ENCODE data around the gene GPR141.
"Not testable (repeated sequence)": the region's sequence is repeated elsewhere in the genome, so short reads cannot be mapped to it uniquely, and the experiment has no call there.

Gene GPR141

DNA sequence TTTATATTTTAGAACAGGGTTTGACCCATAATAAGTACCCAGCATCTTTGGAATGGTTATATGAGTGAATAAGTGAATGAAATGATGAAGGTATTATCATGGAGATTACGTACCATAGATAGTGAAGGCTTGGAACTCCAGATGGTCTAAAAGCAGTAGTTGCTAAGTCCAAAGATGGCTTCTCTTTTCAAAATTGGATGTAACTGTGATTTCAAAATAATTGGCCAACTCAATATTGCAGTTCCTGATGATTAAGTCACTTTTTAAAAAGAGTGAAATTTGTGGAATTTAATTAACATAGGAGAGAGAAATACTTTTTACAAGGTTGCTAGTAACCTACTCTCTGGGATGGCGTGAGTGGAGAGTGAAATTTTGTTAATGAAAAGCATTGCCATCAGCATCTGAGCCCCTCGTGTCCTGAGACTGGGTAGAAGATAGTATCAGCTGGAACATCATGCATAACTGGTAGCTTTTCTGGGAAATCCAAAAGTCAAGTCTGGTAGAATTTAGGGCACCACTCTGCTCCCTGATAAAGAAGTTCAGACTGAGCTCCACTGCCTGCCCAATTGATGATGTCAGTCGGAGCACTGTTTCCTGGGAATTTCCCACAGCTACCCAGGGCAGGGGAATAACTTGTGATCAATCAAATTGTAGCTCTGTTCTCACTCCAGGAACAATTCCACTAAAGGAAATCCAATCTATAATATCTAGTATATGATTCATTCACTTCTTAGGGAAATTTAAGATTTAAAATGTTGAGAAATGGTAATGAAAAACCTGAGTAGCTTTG is 3.2 kb downstream of the GPR141 start:
- DNase-seq (ENCODE audit: low read depth in 2 of 2) = no peak

DNA sequence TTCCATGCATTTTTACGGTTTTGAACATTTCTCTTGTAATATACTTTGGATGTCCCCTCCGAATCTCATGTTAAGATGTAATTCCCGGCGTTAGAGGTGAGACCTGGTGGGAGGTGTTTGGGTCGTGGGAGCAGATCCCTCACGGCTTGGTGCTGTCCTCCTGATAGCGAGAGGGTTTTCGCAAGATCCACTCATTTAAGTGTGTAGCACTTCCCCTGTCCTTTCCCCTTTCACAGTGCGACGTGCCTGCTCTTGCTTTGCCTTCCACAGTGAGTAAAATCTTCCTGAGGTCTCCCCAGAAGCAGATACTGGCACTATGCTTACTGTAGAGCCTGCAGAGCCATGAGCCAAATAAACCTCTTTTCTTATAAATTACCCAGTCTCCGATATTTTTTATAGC is 6.6 kb downstream of the GPR141 start:
- DNase-seq (ENCODE audit: low read depth in 2 of 2) = no peak

DNA sequence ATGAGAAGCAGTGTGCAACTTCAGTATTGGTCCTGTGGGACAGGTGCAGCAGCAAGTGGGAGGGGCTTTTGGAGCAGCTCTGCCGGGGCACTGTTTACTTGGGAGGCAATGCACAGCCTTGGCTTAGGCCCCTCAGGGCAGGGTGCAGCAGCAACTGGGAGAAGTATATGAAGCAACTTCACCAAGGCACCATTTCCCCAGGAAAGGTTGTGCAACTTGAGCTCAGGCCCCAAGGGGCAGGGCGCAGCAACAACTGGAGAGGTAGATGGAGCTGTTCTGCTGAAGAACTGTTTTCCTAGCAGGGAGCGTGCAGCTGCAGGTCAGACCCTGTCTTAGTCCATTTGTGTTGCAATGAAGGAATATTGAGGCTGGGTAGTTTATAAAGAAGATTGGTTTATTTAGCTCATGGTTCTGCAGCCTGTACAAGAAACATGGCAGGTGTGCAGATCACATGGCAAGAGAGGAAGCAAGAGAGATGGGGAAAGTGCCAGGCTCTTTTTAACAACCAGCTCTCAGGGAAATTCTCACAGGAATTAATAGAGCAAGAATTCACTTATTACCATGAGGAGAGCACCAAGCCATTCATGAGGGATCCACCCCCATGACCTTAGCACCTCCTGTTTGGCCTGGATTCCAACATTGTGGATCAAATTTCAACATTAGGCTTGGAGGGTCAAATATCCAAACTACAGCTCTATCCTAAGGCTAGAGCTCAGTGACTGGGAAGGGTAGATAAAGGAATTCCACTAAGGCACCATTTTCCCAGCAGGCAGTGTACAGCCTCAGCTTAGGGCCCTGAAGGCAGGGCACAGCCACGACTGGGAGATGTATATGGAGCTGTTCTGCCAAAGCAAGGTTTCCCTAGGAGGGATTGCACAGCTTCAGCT is 10.9 kb downstream of the GPR141 start:
- no peak for DNase-seq (ENCODE audit: low read depth in 2 of 2)

DNA sequence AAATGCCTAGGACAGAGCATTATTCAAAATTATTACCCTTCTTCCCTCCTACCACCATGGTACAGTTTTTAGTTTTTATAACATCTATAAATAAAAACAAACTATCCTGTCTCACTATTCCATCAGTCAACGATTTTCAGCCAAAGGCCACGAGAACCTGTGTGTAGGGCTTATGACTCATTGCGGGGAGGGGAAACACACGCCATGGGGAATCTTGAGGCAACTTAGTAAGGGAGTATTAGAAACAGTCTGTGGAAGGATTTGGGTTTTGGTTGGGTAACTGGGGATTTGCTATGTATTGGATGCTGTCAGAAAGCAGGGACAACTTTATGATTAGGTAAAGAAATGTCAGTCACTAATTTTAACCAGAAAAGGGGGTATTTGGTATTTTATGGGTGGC is 14.7 kb downstream of the GPR141 start:
- DNase-seq (ENCODE audit: low read depth in 2 of 2) = no peak

DNA sequence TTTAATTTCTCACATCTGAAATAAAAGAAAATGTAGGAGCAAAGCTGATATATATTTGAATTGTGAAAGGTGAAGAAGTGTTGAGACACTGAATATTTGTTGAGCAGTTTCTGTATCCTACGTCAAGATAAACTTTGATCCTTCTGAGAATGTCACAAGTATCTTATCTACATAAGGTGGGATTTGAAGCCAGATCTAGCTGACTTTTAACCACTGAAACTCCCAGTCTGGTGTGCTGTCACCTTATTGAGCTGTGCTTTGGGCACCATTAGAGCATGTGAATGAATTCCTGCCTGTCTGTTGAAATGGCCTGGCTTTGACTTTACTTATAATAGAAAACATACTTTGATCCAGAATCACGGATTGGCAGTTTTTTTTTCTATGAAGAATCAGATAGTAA is 15.2 kb downstream of the GPR141 start:
- no peak for DNase-seq (ENCODE audit: low read depth in 2 of 2)

DNA sequence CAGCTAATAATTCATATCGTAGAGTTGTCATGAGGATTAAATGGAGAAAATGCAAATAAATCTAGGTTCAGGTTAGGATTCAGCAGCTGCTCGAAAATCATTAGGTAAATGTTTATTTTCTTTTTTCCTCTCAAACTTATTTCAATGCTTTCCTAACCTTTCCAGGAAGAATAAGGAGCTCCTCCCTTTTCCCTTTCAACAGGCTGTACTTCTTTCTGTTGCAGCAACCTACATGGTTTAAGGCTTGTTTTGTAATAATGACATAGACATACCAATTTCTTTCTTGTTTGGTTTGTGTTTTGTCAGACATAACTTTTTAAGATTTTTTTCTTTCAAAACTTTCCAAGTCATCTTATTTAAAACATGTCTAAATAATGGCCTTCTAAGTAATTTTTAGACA is 18.2 kb downstream of the GPR141 start:
- no peak for DNase-seq (ENCODE audit: low read depth in 2 of 2)

DNA sequence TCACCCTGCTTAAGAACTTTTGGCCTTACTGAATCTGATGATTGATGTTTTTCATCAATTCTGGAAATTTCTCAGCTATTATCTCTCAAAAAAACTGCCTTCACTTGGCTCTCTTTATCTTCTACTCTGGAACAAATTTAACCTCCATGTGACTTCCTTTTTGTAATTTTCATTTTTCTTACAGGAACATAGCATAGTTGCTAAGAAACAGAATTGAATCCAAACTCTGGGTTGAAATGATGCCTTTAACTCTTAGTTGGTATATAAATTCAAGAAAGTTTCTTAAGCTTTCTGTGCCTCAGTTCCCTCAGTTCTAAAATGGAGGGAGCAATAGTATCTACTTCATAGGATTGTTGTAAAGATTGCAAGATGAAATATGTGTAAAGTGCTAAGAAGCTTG is 19.8 kb downstream of the GPR141 start:
- DNase-seq (ENCODE audit: low read depth in 2 of 2) = no peak

DNA sequence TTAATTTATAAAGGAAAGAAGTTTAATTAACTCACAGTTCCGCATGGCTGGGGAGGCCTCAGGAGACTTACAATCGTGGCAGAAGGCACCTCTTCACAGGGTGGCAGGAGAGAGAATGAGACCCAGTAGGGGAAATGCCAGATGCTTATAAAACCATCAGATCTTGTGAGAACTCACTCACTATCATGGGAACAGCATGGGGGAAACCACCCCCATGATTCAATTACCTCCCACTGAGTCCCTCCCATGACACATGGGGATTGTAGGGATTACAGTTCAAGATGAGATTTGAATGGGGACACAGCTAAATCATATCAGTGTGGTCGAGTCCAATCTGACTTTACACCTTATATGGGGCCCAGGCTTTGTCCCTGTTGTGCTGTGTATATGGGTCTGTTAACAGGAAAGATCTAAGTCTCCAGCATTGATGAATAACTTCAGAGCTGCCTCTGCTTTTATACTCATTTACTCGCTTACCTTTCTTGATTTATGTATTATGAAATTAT is 20.8 kb downstream of the GPR141 start:
- not testable (repeated sequence) for DNase-seq (ENCODE audit: low read depth in 2 of 2)

DNA sequence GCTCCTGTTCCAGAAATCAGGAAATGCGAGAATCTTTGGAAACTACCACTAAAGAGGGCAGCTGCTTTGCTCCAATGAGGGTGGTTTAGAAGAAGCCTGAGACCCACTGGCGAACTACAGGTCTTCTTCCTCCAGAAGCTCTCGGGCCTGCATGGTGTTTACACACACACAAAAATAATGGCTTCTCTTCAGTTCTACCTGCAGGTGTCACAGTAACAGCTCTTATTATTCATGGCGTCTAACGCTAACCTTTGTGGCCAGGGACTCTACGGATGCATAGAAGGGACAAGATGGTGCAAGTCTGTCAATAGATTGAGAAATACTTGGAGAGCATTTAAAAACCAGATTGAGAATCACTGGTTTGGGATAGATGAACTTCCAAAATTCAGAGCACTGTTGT is 22.4 kb downstream of the GPR141 start:
- no peak for DNase-seq (ENCODE audit: low read depth in 2 of 2)

DNA sequence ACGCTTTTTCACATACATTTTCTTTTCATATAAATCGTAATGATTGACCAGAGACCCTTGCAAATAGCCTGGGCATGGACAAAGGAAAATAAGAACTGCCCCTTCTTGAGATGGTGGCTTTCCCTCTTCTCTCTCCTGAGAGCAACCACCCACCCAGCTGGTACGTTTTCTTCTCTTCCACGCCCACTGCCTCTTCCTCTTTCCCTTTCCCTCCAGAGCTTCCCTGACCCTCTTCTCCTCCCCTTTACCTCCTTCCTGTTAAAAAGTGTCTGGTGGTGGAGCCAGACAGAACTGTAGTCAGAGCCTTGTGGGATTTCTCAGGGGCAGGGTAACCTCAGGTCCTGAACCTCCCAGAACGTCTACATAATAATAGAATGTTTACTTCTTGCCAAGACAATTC is 23.2 kb downstream of the GPR141 start:
- DNase-seq (ENCODE audit: low read depth in 2 of 2) = no peak

DNA sequence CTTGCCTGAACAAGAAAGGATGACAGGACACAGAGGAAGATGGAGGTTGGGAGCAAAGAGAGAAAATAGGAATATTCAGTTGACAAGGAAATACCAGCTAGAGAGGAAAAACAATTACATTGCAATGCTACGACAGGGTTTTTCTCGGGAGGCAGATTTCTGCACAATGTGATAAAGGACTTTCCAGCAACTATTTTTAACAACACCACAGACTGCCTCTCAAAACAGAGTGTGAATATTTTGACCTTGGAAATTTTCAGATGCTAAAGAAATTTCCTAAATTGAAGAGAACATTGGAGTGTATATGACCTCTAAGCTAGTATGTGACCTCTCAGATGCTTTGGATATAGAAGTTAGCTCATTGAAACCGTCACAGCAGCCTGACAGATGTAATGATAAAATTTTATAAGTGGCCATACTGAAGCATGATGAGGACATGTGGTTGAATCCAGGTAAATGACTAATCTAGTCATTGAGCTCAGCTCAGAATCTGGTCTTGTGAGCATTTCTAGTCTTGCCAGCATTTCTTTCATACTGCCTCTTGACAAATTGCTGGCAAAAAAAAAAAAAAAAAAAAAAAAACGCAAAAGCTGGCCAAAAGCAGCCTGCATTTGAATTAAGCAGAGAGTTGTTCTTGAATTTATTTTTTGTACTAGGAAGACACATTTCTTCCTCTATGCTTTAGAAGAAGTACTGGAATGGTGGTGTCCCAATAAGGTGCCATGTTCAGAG is 24.4 kb downstream of the GPR141 start:
- DNase-seq (ENCODE audit: low read depth in 2 of 2) = no peak

DNA sequence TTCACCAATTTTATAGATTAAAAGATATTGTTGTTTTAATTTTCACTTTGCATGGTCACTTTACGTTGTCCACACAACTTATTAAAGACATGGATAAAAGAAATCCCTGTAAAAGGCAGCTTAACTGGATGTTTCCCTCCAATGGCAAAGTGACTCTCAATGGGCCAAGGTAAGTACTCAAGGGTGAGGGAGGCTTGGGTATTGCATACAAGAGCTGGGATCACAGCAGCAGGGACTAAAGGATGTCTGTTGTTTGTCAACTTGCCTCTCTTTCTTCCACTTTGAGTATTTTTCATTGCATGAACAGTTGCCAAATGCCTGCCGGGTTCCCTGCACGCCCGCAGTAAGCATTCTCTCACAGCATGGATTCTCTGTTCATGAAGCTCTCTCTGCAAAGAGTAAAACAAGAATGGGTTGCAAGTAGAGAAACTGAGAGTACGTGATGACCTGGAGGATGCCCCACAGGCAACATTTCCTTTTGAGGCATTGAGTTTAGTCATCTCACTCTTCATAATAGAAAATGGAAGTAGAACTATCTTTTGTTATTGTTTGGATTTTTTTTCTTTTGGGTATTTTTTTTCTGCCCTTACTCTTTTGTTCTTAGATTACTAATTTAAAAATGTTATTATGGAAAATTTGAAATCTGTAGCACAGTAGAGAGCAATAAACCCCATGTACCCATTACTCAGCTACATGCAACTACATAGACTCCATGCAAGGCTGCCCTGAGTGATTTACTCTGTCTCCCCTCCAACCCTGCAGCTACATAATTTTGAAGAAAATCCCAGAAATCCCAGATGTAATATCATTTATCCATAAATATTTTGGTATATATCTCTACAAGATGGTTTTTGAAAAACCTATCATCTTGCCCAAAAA is 26.3 kb downstream of the GPR141 start:
- DNase-seq (ENCODE audit: low read depth in 2 of 2) = no peak

DNA sequence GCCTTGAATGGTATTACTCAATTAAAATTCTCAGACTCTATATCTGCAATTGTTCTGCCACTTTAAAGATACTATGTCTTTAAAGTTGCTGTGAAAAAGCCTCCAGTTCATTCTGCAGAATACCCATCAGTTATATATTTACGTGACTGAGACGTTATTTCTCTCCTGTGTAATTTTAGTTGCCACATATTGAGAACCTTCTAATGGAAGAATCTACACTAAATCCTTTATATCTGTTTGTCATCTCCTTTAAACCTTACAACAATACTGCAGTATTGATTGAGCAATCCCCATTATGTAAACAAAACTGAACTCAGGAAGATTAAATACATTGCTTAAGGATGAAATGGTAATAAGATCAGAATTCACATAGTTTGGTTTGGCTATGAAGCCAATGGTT is 30.0 kb downstream of the GPR141 start:
- no peak for DNase-seq (ENCODE audit: low read depth in 2 of 2)

DNA sequence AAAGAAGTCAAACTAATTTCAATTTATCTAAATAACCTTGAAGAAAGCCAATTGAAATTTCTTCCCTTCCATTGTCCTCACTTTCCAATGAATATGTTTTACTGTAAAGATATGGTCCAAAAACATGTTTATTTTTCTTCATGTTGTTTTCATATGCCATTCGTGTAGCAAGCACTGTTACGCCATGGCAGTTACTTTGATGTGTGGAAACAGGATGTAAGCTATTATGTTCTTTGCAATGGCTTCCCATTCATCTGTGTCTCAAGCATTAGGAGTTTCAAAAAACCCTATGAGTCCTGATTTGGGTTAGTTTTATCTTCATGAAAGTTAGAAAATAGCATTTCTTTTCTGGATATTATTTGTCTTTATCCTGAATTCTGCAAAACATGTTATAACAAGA is 31.0 kb downstream of the GPR141 start:
- no peak for DNase-seq (ENCODE audit: low read depth in 2 of 2)

DNA sequence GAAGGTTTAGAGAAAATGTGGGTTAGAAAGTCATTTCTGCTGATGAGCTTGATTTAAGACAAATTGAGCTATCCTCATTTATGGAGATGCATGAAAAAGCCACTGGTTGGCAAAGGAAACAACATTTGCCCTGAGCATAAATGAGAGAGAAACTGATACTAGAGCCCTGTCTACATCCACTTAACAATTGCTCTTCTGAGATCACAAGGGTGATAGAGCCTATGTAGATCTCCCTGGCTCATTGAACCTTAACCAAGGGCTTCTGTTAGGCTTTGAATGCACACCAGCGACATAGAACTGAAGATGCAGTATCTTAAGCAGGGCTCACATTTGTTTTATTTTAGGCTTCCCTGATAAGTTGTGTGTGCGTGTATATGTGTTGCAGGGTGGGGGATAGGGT is 35.0 kb downstream of the GPR141 start:
- DNase-seq (ENCODE audit: low read depth in 2 of 2) = no peak

DNA sequence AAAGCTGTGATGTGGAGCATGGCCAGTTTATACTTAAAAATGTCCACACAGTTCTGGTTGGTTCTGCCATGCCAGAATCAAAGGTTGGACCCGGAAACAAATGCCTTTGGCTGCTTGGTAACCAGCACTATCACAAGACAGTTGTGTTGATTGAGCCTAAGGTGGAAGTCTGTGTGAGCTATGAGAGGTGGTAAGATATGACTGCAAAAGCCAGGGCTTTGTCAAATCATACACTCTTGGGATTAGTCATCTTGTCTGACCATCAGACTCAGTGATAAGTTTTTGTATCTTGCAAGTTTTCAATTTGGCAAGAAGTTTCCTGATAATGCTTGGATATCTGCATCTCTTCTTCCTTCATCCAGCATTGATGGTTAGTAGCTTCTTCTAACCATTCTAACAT is 35.5 kb downstream of the GPR141 start:
- DNase-seq (ENCODE audit: low read depth in 2 of 2) = no peak

DNA sequence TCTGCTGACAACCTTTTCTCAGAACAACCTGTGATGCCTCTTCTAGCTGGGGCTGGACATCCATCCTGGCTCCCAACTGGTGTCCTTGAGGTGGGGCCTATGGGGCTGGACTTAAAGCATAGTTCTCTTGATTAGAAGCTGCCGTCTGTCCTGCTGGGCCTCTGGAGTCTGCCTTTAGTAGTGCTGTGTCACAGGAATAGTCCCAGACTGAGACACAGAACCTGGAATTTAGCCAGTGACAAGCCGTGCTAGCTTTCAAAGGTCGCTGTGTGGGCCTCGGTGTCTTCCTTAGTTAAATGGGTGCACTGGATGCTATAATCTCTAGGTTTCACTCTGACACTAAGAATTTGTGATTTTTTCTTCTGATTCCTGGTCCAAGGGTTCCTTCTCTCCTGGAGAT is 41.2 kb downstream of the GPR141 start:
- DNase-seq (ENCODE audit: low read depth in 2 of 2) = no peak

DNA sequence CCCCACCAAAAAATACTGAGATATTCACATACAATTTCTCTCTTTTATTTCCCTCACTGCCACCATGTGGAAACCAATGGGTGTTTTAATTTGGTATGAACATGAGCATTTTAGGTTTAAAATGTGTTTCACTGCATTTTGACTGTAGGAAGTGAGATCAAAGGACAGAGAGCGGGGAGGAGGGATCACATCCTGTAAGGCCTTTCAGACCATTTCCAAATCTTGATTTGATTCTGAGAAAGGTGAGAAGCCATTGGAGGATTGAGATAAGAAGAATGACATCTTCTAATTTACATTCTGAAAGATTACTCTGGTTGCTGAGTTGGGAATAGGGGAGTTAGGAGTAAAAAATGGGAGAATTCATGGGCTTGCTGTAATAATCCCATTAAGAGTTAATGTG is 42.5 kb downstream of the GPR141 start:
- DNase-seq (ENCODE audit: low read depth in 2 of 2) = no peak

DNA sequence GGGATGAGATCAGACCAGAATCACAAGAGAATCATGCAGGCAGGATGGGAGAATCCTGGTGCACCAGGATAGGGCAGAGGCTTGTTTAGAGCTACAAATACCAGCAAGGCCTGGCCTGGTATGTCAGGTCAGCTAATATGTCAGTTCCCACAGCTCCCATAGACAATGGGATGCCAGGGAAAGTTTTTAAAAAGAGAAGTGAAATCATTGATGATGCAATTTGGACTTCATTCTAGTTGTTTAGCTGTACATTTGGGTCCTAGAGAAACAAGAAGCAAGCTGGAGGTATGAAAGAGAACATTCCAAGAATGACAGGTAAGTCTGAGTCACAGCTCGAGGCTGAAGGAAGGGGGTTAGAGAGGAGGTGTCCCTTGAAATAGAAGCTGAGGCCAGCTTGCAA is 45.2 kb downstream of the GPR141 start:
- no peak for DNase-seq (ENCODE audit: low read depth in 2 of 2)

DNA sequence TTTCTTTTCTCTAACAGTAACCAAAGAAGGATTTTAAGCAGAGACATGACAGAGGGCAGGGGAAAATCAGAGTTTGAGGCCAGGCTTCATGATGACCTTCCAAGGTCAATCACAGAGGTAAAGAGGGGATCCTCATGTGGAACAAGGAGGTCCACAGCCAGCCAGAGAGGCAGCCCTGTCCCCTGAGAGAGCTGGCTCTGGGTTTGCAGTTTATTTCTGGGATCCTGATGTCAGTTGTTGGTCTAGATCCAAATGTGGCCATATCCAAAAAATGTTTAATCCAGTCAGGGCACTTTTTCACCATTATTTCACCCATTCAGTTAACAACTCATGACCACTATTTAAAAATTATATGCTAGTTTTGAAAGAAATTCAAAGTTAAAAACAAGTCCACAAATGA is 45.6 kb downstream of the GPR141 start:
- no peak for DNase-seq (ENCODE audit: low read depth in 2 of 2)

DNA sequence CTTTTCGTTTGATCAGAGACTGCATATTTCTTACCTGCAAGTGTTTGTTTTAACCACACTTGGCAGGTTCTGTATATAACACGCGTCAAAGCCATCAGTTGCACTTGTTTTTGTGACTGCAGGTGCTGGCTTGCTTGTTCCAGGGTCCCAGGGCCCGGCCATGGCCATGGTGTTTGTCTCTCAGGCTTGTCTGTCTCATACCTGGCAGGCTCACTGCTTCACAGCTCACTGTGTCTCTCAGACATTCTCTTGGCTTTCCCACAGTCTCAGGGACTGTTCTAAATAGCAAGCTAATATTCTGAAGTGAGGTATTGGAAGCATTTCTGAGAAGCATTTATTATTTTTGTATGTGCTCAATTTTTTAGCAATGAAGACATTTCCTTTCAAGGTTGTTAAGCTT is 46.9 kb downstream of the GPR141 start:
- DNase-seq (ENCODE audit: low read depth in 2 of 2) = no peak
